PC-9 (cell line): ENCODE results near the gene SPAG9. TPM values are rescaled to one million over a fixed set of nuclear protein-coding genes. Genes with fewer than 3 reads are reported as not detected.

Source experiments
- BruUV-seq: library from RNA; stranded (reverse); fragments of 400-500 nt; replicated peaks from 2 replicates; lab custom pipeline; 2021; lab: Mats Ljungman, UMichigan
- CTCF ChIA-PET: fragments of 300-600 bp; sonication (Branson Sonifier 250); formaldehyde crosslinking; loops from one replicate; lab custom pipeline; 2022; ENCODE audit warnings: antibody characterized with exemption; lab: Charles Lee
- POLR2A ChIA-PET: fragments of 300-600 bp; sonication (Branson Sonifier 250); formaldehyde crosslinking; loops from one replicate; lab custom pipeline; 2022; ENCODE audit warnings: antibody characterized with exemption; ENCODE audit not compliant: unreplicated experiment; lab: Charles Lee
- DNase-seq, 2 experiments: peaks; one replicate each; pipeline versions ENCODE4 v3.0.0 to v3.0.0-alpha.2; 2015 to 2022; ENCODE audit warnings: mixed read lengths in 1 of 2
- H2AFZ ChIP-seq: fragments of 200-600 bp; sonication (generic); 2 replicates; pipeline ENCODE4 v1.8.1; 2017; ENCODE audit warnings: antibody characterized with exemption
- H3F3A ChIP-seq: fragments of 200-600 bp; sonication (generic); 2 replicates; pipeline ENCODE4 v1.8.1; 2017; ENCODE audit warnings: antibody characterized with exemption, mild to moderate bottlenecking, low read depth; ENCODE audit not compliant: insufficient read depth
- H3K27ac ChIP-seq: fragments of 200-600 bp; sonication (generic); 2 replicates; pipeline ENCODE4 v1.6.1; 2016; ENCODE audit warnings: mixed run types
- H3K27me3 ChIP-seq: fragments of 200-600 bp; sonication (generic); 2 replicates; pipeline ENCODE4 v1.6.1; 2016; ENCODE audit warnings: low read depth, mixed run types; ENCODE audit not compliant: insufficient read depth
- H3K36me3 ChIP-seq: fragments of 200-600 bp; sonication (generic); 2 replicates; pipeline ENCODE4 v1.6.1; 2016; ENCODE audit warnings: low read depth, mixed run types
- H3K4me1 ChIP-seq: fragments of 200-600 bp; sonication (generic); replicated peaks from 2 replicates; pipeline ENCODE4 v1.6.1; 2016; ENCODE audit warnings: mixed run types; ENCODE audit not compliant: insufficient read depth
- H3K4me2 ChIP-seq: fragments of 200-600 bp; sonication (generic); 2 replicates; pipeline ENCODE4 v1.6.1; 2017; ENCODE audit warnings: mixed run types
- H3K4me3 ChIP-seq: fragments of 200-600 bp; sonication (generic); 2 replicates; pipeline ENCODE4 v1.6.1; 2016; ENCODE audit warnings: mixed run types
- H3K79me2 ChIP-seq: fragments of 200-600 bp; sonication (generic); 2 replicates; pipeline ENCODE4 v1.6.1; 2017; ENCODE audit warnings: low read depth, mixed run types
- H3K9me2 ChIP-seq: fragments of 200-600 bp; sonication (generic); 2 replicates; pipeline ENCODE4 v1.8.1; 2017; ENCODE audit warnings: mild to moderate bottlenecking; ENCODE audit not compliant: insufficient read depth
- H3K9me3 ChIP-seq: fragments of 200-600 bp; sonication (generic); 2 replicates; pipeline ENCODE4 v1.8.1; 2016; ENCODE audit warnings: low read depth; ENCODE audit not compliant: insufficient read depth
- H4K20me1 ChIP-seq: fragments of 200-600 bp; sonication (generic); 2 replicates; pipeline ENCODE4 v1.8.1; 2017; ENCODE audit not compliant: insufficient read depth
- CTCF ChIP-seq: fragments of 200-600 bp; sonication (generic); conservative IDR thresholded peaks from 2 replicates; pipeline ENCODE4 v1.6.1; 2017; ENCODE audit warnings: mixed run types, antibody characterized with exemption, mild to moderate bottlenecking, moderate library complexity
- EZH2 ChIP-seq: fragments of 200-600 bp; sonication (generic); IDR thresholded peaks from 2 replicates; pipeline ENCODE4 v1.8.0; 2017; ENCODE audit warnings: antibody characterized with exemption, low read depth
- intact Hi-C: fragments of 100-400 bp; cut with micrococcal nuclease; formaldehyde crosslinking; loops from one replicate; pipeline ENCODE4 v1.10.0; 2022; ENCODE audit not compliant: unreplicated experiment
- total RNA-seq: library from RNA; stranded (reverse); gene quantifications from 2 replicates; pipeline ENCODE4 v1.2.3, GENCODE V29; 2021

The SPAG9 gene
- total RNA-seq, 1 experiment from 2014 or later: 51.8 TPM

GRCh38 chr17:50916026-50916707 lies 204.5 kb downstream of the SPAG9 start:
- H3K27me3 ChIP-seq: no peaks in the 10 kb centered on the region
- peak overlapping the region; percentile 58; the same call in 1 of the 2 replicates for H3K4me2 ChIP-seq
- no peaks in the 10 kb centered on the region for H3K79me2 ChIP-seq
- no peak for TF ChIP-seq CTCF
- TF ChIP-seq EZH2: no peak
- BruUV-seq: no TSS peak
- ChIA-PET CTCF (interaction anchor here (0.6 kb wide), 1 partner anchor 66 kb away, joined by 3 read pairs; no protein-coding TSS in a partner anchor), POLR2A (no interaction called here)
- DNase-seq: peak in 1 of 2 experiments; percentile 71
- peaks cover 63% of the 10 kb centered on the region for H3K4me1 ChIP-seq
- H3F3A ChIP-seq: peaks cover 40% of the 10 kb centered on the region
- no peaks in the 10 kb centered on the region for H4K20me1 ChIP-seq
- H3K36me3 ChIP-seq: no peaks in the 10 kb centered on the region
- intact Hi-C loops: no loop called here
- H3K27ac ChIP-seq: peak overlapping the region; percentile 69
- H3K4me3 ChIP-seq: no peak overlapping the region
- no peak overlapping the region for H2AFZ ChIP-seq
- no peaks in the 10 kb centered on the region for H3K9me3 ChIP-seq
- no peaks in the 10 kb centered on the region for H3K9me2 ChIP-seq

- Histone ChIP-seq H3K79me2 (no peaks in the 10 kb centered on the region), H4K20me1 (no peaks in the 10 kb centered on the region), H3K27me3 (no peaks in the 10 kb centered on the region), H3K4me1 (peaks cover 47% of the 10 kb centered on the region), H3K9me2 (no peaks in the 10 kb centered on the region), H3K4me3 (no peak overlapping the region), H3F3A (peaks cover 34% of the 10 kb centered on the region), H3K4me2 (peak overlapping the region; percentile 58), H3K36me3 (no peaks in the 10 kb centered on the region), H3K9me3 (no peaks in the 10 kb centered on the region), H3K27ac (peak overlapping the region; percentile 69), H2AFZ (no peak overlapping the region)
- CTCF ChIA-PET: interaction anchor here (0.6 to 0.7 kb wide), 2 partner anchors 10 to 49 kb away, joined by 4 read pairs; no protein-coding TSS in a partner anchor
- no peak for DNase-seq
- BruUV-seq: no TSS peak
- intact Hi-C loops: loop anchor here (1.0 kb wide), 1 partner anchor 30 kb away; no protein-coding TSS in a partner anchor
- TF ChIP-seq CTCF: no peak
- TF ChIP-seq EZH2: no peak
- POLR2A ChIA-PET: interaction anchor here (0.5 to 1.0 kb wide), 7 partner anchors 10 to 240 kb away, joined by 3 to 19 read pairs (median 4); partner anchors contain the start of gene TOB1
Observed at GRCh38 chr17:50914505-50915063, 206.1 kb downstream of the SPAG9 start.

- Histone ChIP-seq H2AFZ (no peak overlapping the region), H3K4me1 (peaks cover 40% of the 10 kb centered on the region), H3F3A (peaks cover 28% of the 10 kb centered on the region), H3K4me3 (no peak overlapping the region), H3K27me3 (no peaks in the 10 kb centered on the region), H3K27ac (no peak overlapping the region), H3K9me2 (no peaks in the 10 kb centered on the region), H3K79me2 (no peaks in the 10 kb centered on the region), H4K20me1 (no peaks in the 10 kb centered on the region), H3K36me3 (no peaks in the 10 kb centered on the region), H3K4me2 (no peak overlapping the region), H3K9me3 (no peaks in the 10 kb centered on the region)
- ChIA-PET POLR2A (no interaction called here), CTCF (no interaction called here)
- intact Hi-C loops: no loop called here
- BruUV-seq: no TSS peak
- no peak for DNase-seq
- TF ChIP-seq EZH2 (no peak), CTCF (no peak)
Observed at GRCh38 chr17:50913120-50913519, 207.5 kb downstream of the SPAG9 start.

Other genes with a start within 250 kb of the SPAG9 start
- gene NME1, start 32.7 kb upstream of the SPAG9 start, total RNA-seq: 115 and 172 TPM in 2 replicates
- 600 and 826 TPM in 2 replicates for gene NME2, start 45.5 kb upstream of the SPAG9 start, total RNA-seq
- gene MBTD1, start 139.2 kb upstream of the SPAG9 start, total RNA-seq: 20.4 and 20.8 TPM in 2 replicates
- 26.4 and 31.8 TPM in 2 replicates for gene UTP18, start 139.7 kb upstream of the SPAG9 start, total RNA-seq